GM12875 (cell line): Measurements from ENCODE around the gene PVALEF.
"Not testable (repeated sequence)": the region's sequence is repeated elsewhere in the genome, so short reads cannot be mapped to it uniquely, and the experiment has no call there.

Experiments used
- H3K4me3 ChIP-seq: one replicate; pipeline ENCODE4 v1.5.1; 2011; ENCODE audit warnings: low read depth, low read length, control low read depth
- CTCF ChIP-seq: IDR thresholded peaks from 2 replicates; pipeline ENCODE4 v1.5.1; 2011; ENCODE audit warnings: low read depth, mild to moderate bottlenecking, control low read depth, inconsistent platforms, low read length, moderate library complexity, borderline replicate concordance; ENCODE audit not compliant: insufficient read depth

The PVALEF gene

GRCh38 chr17:81140018-81140417 lies 25.3 kb upstream of the PVALEF start:
- TF ChIP-seq CTCF, result no peak
- H3K4me3 ChIP-seq, result no peak overlapping the region

- H3K4me3 ChIP-seq, result no peak overlapping the region
- TF ChIP-seq CTCF, result no peak
Measured at GRCh38 chr17:81140695-81141094, 24.6 kb upstream of the PVALEF start.

- H3K4me3 ChIP-seq, result no peak overlapping the region
- TF ChIP-seq CTCF, result peak; percentile 75
Measured at GRCh38 chr17:81142301-81143199, 22.8 kb upstream of the PVALEF start.

- H3K4me3 ChIP-seq, result no peak overlapping the region
- TF ChIP-seq CTCF, result no peak
Measured at GRCh38 chr17:81143200-81143527, 22.1 kb upstream of the PVALEF start.

- TF ChIP-seq CTCF, result no peak
- no peak overlapping the region for H3K4me3 ChIP-seq
Measured at GRCh38 chr17:81143717-81144422, 21.4 kb upstream of the PVALEF start.

- no peak overlapping the region for H3K4me3 ChIP-seq
- no peak for TF ChIP-seq CTCF
Measured at GRCh38 chr17:81144423-81144781, 20.9 kb upstream of the PVALEF start.

- not testable (repeated sequence) for H3K4me3 ChIP-seq
Measured at GRCh38 chr17:81146208-81146607, 19.1 kb upstream of the PVALEF start.
